ENCODE measurements around the gene HOXC5. TPM values are rescaled to one million over a fixed set of nuclear protein-coding genes. Genes with fewer than 3 reads are reported as not detected.

Gene HOXC5
- total RNA-seq, 1 donor from 2014 or later, result 0.50 TPM

DNA sequence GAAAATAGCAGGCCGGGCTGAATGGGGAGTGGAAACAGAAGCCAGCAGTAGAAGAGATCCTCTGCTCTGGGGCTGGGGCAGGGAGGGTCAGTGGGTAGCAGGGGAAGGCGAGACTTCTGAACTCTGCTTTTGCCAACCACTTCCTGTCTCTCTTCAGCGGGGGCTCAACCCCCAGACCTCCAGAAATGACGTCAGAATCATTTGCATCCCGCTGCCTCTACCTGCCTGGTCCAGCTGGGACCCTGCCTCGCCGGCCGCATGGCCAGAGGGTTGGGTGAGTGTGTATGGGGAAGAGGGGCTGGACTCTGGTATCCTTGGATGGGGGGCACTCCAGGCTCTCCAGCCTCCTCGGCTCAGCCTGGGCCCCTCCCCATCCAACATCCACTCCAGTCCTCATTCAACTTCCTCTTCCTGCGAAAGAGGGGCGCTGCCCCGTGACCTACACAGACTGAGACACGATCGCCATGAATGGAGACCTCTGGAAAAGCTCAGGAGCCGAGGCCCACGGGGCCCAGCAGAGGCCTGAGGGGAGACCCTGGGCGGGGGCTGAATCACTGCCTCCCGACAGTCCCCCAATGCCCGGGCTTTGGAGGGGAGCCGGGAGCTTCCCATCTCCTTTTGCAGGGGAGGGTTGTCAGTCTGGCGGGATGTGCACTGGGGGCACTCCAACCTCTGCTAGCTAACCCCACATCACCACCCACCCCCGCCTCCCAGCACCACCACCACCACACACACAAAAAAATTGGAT, 20.3 kb downstream of the HOXC5 start:
- Histone ChIP-seq H3K36me3 (ENCODE audit: control insufficient read depth, insufficient read depth, low read length) (no peaks in the 10 kb centered on the region), H3K27me3 (ENCODE audit: control insufficient read depth, insufficient read depth, low read length) (peaks cover 13% of the 10 kb centered on the region), H3K4me3 (ENCODE audit: low read depth, low read length) (peak overlapping the region; percentile 37)
- DNase-seq (ENCODE audit: low read depth), result no peak
- TF ChIP-seq CTCF (IDR thresholded peaks at IDR 0.05; ENCODE audit: insufficient read depth, low read length, poor library complexity, severe bottlenecking), result no peak

DNA sequence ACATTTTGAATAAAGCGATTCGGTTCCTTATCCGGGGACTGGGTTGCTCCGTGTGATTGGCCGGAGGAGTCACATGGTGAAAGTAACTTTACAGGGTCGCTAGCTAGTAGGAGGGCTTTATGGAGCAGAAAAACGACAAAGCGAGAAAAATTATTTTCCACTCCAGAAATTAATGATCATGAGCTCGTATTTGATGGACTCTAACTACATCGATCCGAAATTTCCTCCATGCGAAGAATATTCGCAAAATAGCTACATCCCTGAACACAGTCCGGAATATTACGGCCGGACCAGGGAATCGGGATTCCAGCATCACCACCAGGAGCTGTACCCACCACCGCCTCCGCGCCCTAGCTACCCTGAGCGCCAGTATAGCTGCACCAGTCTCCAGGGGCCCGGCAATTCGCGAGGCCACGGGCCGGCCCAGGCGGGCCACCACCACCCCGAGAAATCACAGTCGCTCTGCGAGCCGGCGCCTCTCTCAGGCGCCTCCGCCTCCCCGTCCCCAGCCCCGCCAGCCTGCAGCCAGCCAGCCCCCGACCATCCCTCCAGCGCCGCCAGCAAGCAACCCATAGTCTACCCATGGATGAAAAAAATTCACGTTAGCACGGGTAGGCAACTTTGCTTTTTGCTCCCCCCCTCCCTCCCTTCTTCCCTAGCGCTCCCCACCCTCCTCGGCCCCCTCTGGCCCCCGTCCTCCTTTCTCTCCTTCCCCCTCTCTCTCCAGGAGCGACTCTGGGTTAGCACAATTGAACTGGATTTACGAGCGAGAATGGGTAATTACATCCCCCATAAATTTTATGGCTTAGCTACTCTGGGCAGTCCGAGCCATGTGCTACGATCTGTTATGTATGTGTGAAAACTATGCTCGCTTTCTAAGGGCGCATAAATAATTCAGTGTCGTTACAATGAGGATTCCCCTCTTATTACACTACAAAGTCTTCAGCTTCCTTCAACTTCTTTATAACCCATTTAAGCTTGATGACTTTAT, 21.2 kb downstream of the HOXC5 start, which contains the start of gene HOXC4:
Gene HOXC4 (plus strand): TSS at position 85 of the 991 bp plus-strand sequence. CDS start 88 bp downstream, at position 173.
- Histone ChIP-seq H3K4me3 (ENCODE audit: low read depth, low read length) (peak within 1 kb of the TSS; percentile 37), H3K36me3 (ENCODE audit: control insufficient read depth, insufficient read depth, low read length) (no peaks in the 10 kb centered on the region), H3K27me3 (ENCODE audit: control insufficient read depth, insufficient read depth, low read length) (peaks cover 13% of the 10 kb centered on the region)
- no peak for DNase-seq (ENCODE audit: low read depth)
- no peak for TF ChIP-seq CTCF (IDR thresholded peaks at IDR 0.05; ENCODE audit: insufficient read depth, low read length, poor library complexity, severe bottlenecking)

DNA sequence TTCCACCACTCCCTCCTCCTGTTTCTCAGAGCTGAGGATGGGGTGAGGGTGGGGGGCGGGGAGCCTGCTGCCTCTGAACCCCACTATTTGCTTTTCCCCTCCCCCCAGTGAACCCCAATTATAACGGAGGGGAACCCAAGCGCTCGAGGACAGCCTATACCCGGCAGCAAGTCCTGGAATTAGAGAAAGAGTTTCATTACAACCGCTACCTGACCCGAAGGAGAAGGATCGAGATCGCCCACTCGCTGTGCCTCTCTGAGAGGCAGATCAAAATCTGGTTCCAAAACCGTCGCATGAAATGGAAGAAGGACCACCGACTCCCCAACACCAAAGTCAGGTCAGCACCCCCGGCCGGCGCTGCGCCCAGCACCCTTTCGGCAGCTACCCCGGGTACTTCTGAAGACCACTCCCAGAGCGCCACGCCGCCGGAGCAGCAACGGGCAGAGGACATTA, 21.9 kb downstream of the HOXC5 start:
- no peak for TF ChIP-seq CTCF (IDR thresholded peaks at IDR 0.05; ENCODE audit: insufficient read depth, low read length, poor library complexity, severe bottlenecking)
- peak overlapping the region; percentile 37 for H3K4me3 ChIP-seq (ENCODE audit: low read depth, low read length)
- H3K27me3 ChIP-seq (ENCODE audit: control insufficient read depth, insufficient read depth, low read length), result peaks cover 13% of the 10 kb centered on the region
- no peaks in the 10 kb centered on the region for H3K36me3 ChIP-seq (ENCODE audit: control insufficient read depth, insufficient read depth, low read length)
- DNase-seq (ENCODE audit: low read depth), result no peak

- TF ChIP-seq CTCF (IDR thresholded peaks at IDR 0.05; ENCODE audit: insufficient read depth, low read length, poor library complexity, severe bottlenecking), result no peak
- no peaks in the 10 kb centered on the region for H3K36me3 ChIP-seq (ENCODE audit: control insufficient read depth, insufficient read depth, low read length)
- peaks cover 13% of the 10 kb centered on the region for H3K27me3 ChIP-seq (ENCODE audit: control insufficient read depth, insufficient read depth, low read length)
- no peak for DNase-seq (ENCODE audit: low read depth)
- no peak overlapping the region for H3K4me3 ChIP-seq (ENCODE audit: low read depth, low read length)
Observed at GRCh38 chr12:54055552-54055951, 22.7 kb downstream of the HOXC5 start.

DNA sequence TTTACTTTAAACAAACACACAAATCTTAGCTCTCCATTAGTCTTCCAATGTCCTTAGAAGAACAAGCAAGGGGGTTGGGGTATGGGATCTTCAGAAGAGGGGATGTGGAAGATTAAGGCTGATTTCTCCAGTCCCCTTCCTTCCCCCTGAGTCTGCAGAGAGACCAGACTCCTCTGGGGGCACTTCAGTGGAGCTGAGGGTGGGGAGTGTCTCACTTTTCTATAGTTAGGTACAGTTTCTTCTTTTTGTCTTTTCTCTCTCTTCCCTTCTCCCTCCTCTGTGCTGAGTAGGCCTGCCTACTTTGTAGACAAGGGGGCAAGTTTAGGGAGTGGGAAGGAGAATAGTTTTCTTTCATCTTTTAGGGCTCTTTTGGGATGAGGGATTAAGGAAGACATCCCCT, 23.3 kb downstream of the HOXC5 start:
- H3K27me3 ChIP-seq (ENCODE audit: control insufficient read depth, insufficient read depth, low read length), result peaks cover 11% of the 10 kb centered on the region
- H3K36me3 ChIP-seq (ENCODE audit: control insufficient read depth, insufficient read depth, low read length), result no peaks in the 10 kb centered on the region
- no peak for DNase-seq (ENCODE audit: low read depth)
- H3K4me3 ChIP-seq (ENCODE audit: low read depth, low read length), result no peak overlapping the region
- no peak for TF ChIP-seq CTCF (IDR thresholded peaks at IDR 0.05; ENCODE audit: insufficient read depth, low read length, poor library complexity, severe bottlenecking)
